Measurements from ENCODE around the gene SNX27. TPM values are rescaled to one million over a fixed set of nuclear protein-coding genes. Genes with fewer than 3 reads are reported as not detected.

SNX27 gene
- total RNA-seq, 1 donor from 2014 or later = 50.0 TPM

GRCh38 chr1:151704246-151704645 lies 92.4 kb downstream of the SNX27 start:
- Mint-ChIP-seq H3K4me3 (ENCODE audit: low read depth) (no peak overlapping the region), H3K27ac (peak overlapping the region; percentile 1), H3K27me3 (no peaks in the 10 kb centered on the region), H3K9me3 (ENCODE audit: low read depth) (no peaks in the 10 kb centered on the region), H3K4me1 (ENCODE audit: low read depth) (peaks cover 42% of the 10 kb centered on the region), H3K36me3 (ENCODE audit: insufficient read depth) (peaks cover 13% of the 10 kb centered on the region)
- TF ChIP-seq CTCF (IDR thresholded peaks at IDR 0.05; ENCODE audit: unreplicated experiment) = no peak
- DNase-seq (ENCODE audit: low spot score, unreplicated experiment) = no peak

GRCh38 chr1:151705146-151705545 lies 93.3 kb downstream of the SNX27 start:
- H3K4me1 Mint-ChIP-seq (ENCODE audit: low read depth) = peaks cover 33% of the 10 kb centered on the region

GRCh38 chr1:151705753-151706463 lies 94.1 kb downstream of the SNX27 start:
- no peak overlapping the region for H3K27ac Mint-ChIP-seq
- TF ChIP-seq CTCF (IDR thresholded peaks at IDR 0.05; ENCODE audit: unreplicated experiment) = no peak
- H3K36me3 Mint-ChIP-seq (ENCODE audit: insufficient read depth) = peaks cover 11% of the 10 kb centered on the region
- H3K27me3 Mint-ChIP-seq = no peaks in the 10 kb centered on the region
- no peak overlapping the region for H3K4me3 Mint-ChIP-seq (ENCODE audit: low read depth)
- H3K4me1 Mint-ChIP-seq (ENCODE audit: low read depth) = peaks cover 27% of the 10 kb centered on the region
- no peak for DNase-seq (ENCODE audit: low spot score, unreplicated experiment)
- no peaks in the 10 kb centered on the region for H3K9me3 Mint-ChIP-seq (ENCODE audit: low read depth)

More at GRCh38 chr1:151705146-151705545, 93.3 kb downstream of the SNX27 start:
- Mint-ChIP-seq H3K4me3 (ENCODE audit: low read depth) (no peak overlapping the region), H3K9me3 (ENCODE audit: low read depth) (no peaks in the 10 kb centered on the region), H3K27me3 (no peaks in the 10 kb centered on the region), H3K36me3 (ENCODE audit: insufficient read depth) (peaks cover 13% of the 10 kb centered on the region), H3K27ac (peak overlapping the region; percentile 40)
- TF ChIP-seq CTCF (IDR thresholded peaks at IDR 0.05; ENCODE audit: unreplicated experiment) = no peak
- DNase-seq (ENCODE audit: low spot score, unreplicated experiment) = no peak

- no peak overlapping the region for H3K4me3 Mint-ChIP-seq (ENCODE audit: low read depth)
- no peak overlapping the region for H3K27ac Mint-ChIP-seq
- H3K4me1 Mint-ChIP-seq (ENCODE audit: low read depth) = peaks cover 27% of the 10 kb centered on the region
- no peak for TF ChIP-seq CTCF (IDR thresholded peaks at IDR 0.05; ENCODE audit: unreplicated experiment)
- DNase-seq (ENCODE audit: low spot score, unreplicated experiment) = no peak
- peaks cover 9% of the 10 kb centered on the region for H3K36me3 Mint-ChIP-seq (ENCODE audit: insufficient read depth)
- no peaks in the 10 kb centered on the region for H3K9me3 Mint-ChIP-seq (ENCODE audit: low read depth)
- no peaks in the 10 kb centered on the region for H3K27me3 Mint-ChIP-seq
Measured at GRCh38 chr1:151706464-151707415, 94.9 kb downstream of the SNX27 start.

GRCh38 chr1:151707541-151708065 lies 95.8 kb downstream of the SNX27 start:
- H3K4me1 Mint-ChIP-seq (ENCODE audit: low read depth) = peaks cover 32% of the 10 kb centered on the region
- DNase-seq (ENCODE audit: low spot score, unreplicated experiment) = no peak

More at GRCh38 chr1:151707541-151708065, 95.8 kb downstream of the SNX27 start:
- Mint-ChIP-seq H3K9me3 (ENCODE audit: low read depth) (no peaks in the 10 kb centered on the region), H3K4me3 (ENCODE audit: low read depth) (no peak overlapping the region), H3K27me3 (no peaks in the 10 kb centered on the region), H3K27ac (no peak overlapping the region), H3K36me3 (ENCODE audit: insufficient read depth) (peaks cover 8% of the 10 kb centered on the region)
- no peak for TF ChIP-seq CTCF (IDR thresholded peaks at IDR 0.05; ENCODE audit: unreplicated experiment)

All from progenitor cell of endocrine pancreas (in vitro differentiated cells).